Uterus (tissue), 2 donors: Measurements from ENCODE around the gene S100A7.

Source experiments
- POLR2A ChIP-seq, 2 donors: fragments of 450-650 bp; IDR thresholded peaks; one replicate each; pipeline ENCODE4 v1.6.1; 2016; ENCODE audit warnings: antibody characterized with exemption in 2 of 2, mild to moderate bottlenecking in 1 of 2, moderate library complexity in 1 of 2
- TF ChIP-seq, protein P1 (sequence below), 4 experiments: fragments of 200-600 bp in 2 of 4; fragments of 450-650 bp in 2 of 4; sonication (generic) in 2 of 4; IDR thresholded peaks; one replicate each; pipeline ENCODE4 v1.5.1; 2016 to 2019; ENCODE audit warnings: antibody characterized with exemption in 4 of 4, mild to moderate bottlenecking in 2 of 4, moderate library complexity in 1 of 4

DNA sequence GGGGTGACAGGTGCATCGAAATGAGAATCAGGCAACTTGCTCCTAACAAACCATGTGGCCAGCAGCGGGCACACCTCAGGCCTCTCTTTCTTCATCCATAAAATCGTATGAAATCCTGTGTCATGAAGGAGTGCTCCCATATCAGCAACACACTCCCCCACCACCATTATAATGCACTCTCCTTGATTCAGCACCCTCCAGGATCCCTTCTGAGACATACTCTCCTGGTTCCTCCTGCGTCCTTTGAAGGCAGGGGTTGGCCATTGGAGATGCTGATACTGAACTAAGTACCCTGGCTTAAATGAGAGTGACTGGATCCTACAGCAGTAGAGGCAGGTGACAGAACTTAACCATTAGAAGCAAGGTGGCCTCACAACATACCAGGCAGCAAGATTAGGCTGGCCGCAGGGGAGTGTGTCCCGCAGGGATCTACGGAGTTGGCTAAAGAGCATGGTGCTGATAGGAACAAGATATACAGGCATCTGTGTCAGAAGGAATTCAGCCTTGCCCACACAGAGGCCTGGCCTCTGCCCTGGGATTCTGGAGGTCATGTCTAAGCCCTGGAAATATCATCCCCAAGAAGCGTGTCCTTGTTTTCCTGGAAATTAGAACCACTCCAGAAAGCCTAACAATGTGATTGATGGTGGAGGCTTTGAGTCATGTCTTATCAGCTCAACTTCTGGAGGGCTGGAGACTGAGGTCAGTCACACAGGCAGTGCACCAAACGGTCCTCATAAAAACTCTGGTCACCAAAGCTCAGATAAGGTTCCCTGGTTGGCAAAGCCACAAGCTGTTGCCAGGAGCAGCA is 27.4 kb downstream of the S100A7 start:
- TF ChIP-seq, protein P1, sequence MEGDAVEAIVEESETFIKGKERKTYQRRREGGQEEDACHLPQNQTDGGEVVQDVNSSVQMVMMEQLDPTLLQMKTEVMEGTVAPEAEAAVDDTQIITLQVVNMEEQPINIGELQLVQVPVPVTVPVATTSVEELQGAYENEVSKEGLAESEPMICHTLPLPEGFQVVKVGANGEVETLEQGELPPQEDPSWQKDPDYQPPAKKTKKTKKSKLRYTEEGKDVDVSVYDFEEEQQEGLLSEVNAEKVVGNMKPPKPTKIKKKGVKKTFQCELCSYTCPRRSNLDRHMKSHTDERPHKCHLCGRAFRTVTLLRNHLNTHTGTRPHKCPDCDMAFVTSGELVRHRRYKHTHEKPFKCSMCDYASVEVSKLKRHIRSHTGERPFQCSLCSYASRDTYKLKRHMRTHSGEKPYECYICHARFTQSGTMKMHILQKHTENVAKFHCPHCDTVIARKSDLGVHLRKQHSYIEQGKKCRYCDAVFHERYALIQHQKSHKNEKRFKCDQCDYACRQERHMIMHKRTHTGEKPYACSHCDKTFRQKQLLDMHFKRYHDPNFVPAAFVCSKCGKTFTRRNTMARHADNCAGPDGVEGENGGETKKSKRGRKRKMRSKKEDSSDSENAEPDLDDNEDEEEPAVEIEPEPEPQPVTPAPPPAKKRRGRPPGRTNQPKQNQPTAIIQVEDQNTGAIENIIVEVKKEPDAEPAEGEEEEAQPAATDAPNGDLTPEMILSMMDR (IDR thresholded peaks at IDR 0.05), result no peak
- TF ChIP-seq POLR2A (IDR thresholded peaks at IDR 0.05), result no peak
